ENCODE results near the gene EBI3. TPM values are rescaled to one million over a fixed set of nuclear protein-coding genes. Genes with fewer than 3 reads are reported as not detected.

The EBI3 gene
- total and polyA plus RNA-seq, 2 donors (not counting 1 experiment from before 2014, with no cell fraction given), result 11.9 to 15.6 TPM

DNA sequence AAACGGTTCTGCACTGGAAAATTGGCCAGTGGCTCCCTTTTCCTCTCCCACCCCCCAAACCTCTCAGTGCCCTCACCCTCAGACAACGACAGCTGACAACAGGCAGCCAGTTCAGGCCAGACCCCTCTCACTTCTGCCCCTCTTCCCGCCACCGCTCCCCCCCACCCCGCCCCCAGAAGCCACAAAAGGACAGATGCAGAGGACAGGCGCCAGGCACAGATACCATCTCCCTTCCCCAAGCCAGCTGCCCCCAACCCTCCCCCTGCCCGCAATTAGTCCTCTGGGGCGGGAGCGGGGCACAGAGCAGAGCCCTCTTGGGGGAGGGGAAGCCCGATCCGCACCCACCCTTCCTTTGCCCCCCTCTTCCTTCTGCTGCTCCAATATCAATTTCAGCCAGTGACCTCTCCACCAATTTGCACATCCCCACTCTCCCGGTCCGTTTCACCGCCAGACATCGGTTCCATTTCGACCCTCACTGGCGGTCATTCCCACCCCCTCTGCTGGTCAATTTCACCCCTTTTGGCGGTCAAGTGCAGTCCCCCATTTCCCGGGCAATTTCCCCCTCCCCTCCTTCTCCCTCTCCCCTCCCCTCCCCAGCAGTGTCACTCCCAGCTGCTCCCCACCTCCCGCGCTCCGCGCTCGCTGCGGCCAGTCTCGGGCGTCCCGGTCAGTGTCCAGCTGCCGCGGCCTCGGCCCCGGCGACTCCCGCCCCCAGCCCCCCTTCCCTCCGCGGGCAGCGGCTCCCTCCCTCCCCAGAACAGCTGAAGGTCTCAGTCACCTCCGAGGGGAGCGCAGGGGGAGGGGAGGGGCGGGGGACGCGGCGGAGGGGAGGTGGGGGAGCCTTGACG is 49.3 kb downstream of the EBI3 start, which contains the start of gene SHD:
Gene SHD, plus strand, starts transcription at position 848 of the 848 bp plus-strand sequence. CDS start 798 bp downstream, outside the sequence.
- H3K4me2 ChIP-seq (replicated peaks; ENCODE audit: low read depth, low read length, poor library complexity, severe bottlenecking), result peak within 1 kb of the TSS; percentile 38
- Mint-ChIP-seq H3K9me3 (ENCODE audit: insufficient read depth) (no peaks in the 10 kb centered on the region), H3K27me3 (peaks cover 10% of the 10 kb centered on the region), H3K4me1 (peaks cover 4% of the 10 kb centered on the region), H3K4me3 (peak within 1 kb of the TSS; percentile 16), H3K27ac (no peak within 1 kb of the TSS)
- H3K27me3 ChIP-seq (replicated peaks in 1 of 4; ENCODE audit: control extremely low read depth in 1 of 4, control insufficient read depth in 3 of 4, insufficient read depth in 4 of 4, low read length in 3 of 4), result peaks cover 0 to 21% (median 4%) of the 10 kb centered on the region in 4 experiments
- POLR2A ChIA-PET, result no interaction called here
- WGBS (ENCODE audit: insufficient coverage), result 3% methylated on average over 14 of the region's 44 CpGs
- ATAC-seq (ENCODE audit: low read depth) (no peak), DNase-seq (no peak)
- no peaks in the 10 kb centered on the region for H3K9me3 ChIP-seq (ENCODE audit: control extremely low read depth in 1 of 3, control insufficient read depth in 2 of 3, insufficient read depth in 1 of 3, low read length in 2 of 3)
- no peaks in the 10 kb centered on the region for H3K36me3 ChIP-seq (replicated peaks in 1 of 2; ENCODE audit: control extremely low read depth in 1 of 2, control insufficient read depth in 1 of 2, extremely low read depth in 1 of 2, insufficient read depth in 2 of 2, low read length in 1 of 2)
- no peaks in the 10 kb centered on the region for H3K79me2 ChIP-seq (ENCODE audit: control insufficient read depth, insufficient read depth, low read length)
- intact Hi-C loops (cut with micrococcal nuclease), result no loop called here
- no peak within 1 kb of the TSS for H3K9ac ChIP-seq (ENCODE audit: low read length)
- no peak within 1 kb of the TSS for H3K27ac ChIP-seq (ENCODE audit: low read length in 2 of 2)
- TF ChIP-seq, protein P1, sequence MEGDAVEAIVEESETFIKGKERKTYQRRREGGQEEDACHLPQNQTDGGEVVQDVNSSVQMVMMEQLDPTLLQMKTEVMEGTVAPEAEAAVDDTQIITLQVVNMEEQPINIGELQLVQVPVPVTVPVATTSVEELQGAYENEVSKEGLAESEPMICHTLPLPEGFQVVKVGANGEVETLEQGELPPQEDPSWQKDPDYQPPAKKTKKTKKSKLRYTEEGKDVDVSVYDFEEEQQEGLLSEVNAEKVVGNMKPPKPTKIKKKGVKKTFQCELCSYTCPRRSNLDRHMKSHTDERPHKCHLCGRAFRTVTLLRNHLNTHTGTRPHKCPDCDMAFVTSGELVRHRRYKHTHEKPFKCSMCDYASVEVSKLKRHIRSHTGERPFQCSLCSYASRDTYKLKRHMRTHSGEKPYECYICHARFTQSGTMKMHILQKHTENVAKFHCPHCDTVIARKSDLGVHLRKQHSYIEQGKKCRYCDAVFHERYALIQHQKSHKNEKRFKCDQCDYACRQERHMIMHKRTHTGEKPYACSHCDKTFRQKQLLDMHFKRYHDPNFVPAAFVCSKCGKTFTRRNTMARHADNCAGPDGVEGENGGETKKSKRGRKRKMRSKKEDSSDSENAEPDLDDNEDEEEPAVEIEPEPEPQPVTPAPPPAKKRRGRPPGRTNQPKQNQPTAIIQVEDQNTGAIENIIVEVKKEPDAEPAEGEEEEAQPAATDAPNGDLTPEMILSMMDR (IDR thresholded peaks at IDR 0.05), result no peak
- TF ChIP-seq EZH2 (IDR thresholded peaks at IDR 0.05; ENCODE audit: borderline replicate concordance, insufficient read depth, low read depth, low read length, poor library complexity, severe bottlenecking), result no peak
- H3K4me3 ChIP-seq (ENCODE audit: control extremely low read depth in 1 of 5, extremely low read depth in 1 of 5, insufficient read depth in 1 of 5, low read depth in 2 of 5, low read length in 4 of 5), result no peak within 1 kb of the TSS
- CTCF ChIA-PET, result no interaction called here
- no peaks in the 10 kb centered on the region for H4K20me1 ChIP-seq (ENCODE audit: control insufficient read depth, insufficient read depth, low read length, poor library complexity, severe bottlenecking)
- peaks cover 4 to 8% of the 10 kb centered on the region in 2 donors for H3K4me1 ChIP-seq (ENCODE audit: control insufficient read depth in 2 of 2, insufficient read depth in 2 of 2, low read length in 2 of 2)
- no peak within 1 kb of the TSS for H2AFZ ChIP-seq (ENCODE audit: insufficient read depth, low read depth, low read length, poor library complexity, severe bottlenecking)

DNA sequence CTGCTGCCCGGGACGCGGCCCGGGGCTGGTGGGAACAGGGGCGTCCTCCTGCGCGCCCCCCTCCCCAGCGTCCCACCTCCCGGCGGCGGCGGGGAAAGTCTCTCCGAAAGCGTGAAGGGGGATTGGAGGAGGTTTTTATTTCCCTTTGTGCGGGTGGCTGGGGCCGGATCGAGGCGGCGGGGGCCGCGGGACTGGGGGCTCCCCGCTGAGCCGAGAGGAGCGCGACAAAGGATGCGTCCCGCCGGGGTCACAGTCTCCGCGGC is 49.9 kb downstream of the EBI3 start:
- H3K4me1 ChIP-seq (ENCODE audit: control insufficient read depth in 2 of 2, insufficient read depth in 2 of 2, low read length in 2 of 2), result peaks cover 4 to 8% of the 10 kb centered on the region in 2 donors
- Mint-ChIP-seq H3K4me3 (no peak overlapping the region), H3K9me3 (ENCODE audit: insufficient read depth) (no peaks in the 10 kb centered on the region), H3K27ac (no peak overlapping the region), H3K4me1 (peaks cover 4% of the 10 kb centered on the region), H3K27me3 (peaks cover 10% of the 10 kb centered on the region)
- no peaks in the 10 kb centered on the region for H3K9me3 ChIP-seq (ENCODE audit: control extremely low read depth in 1 of 3, control insufficient read depth in 2 of 3, insufficient read depth in 1 of 3, low read length in 2 of 3)
- TF ChIP-seq, protein P1 (IDR thresholded peaks at IDR 0.05), result no peak
- TF ChIP-seq EZH2 (IDR thresholded peaks at IDR 0.05; ENCODE audit: borderline replicate concordance, insufficient read depth, low read depth, low read length, poor library complexity, severe bottlenecking), result no peak
- H3K4me3 ChIP-seq (ENCODE audit: control extremely low read depth in 1 of 5, extremely low read depth in 1 of 5, insufficient read depth in 1 of 5, low read depth in 2 of 5, low read length in 4 of 5), result no peak overlapping the region
- H4K20me1 ChIP-seq (ENCODE audit: control insufficient read depth, insufficient read depth, low read length, poor library complexity, severe bottlenecking), result no peaks in the 10 kb centered on the region
- H3K79me2 ChIP-seq (ENCODE audit: control insufficient read depth, insufficient read depth, low read length), result no peaks in the 10 kb centered on the region
- no peak overlapping the region for H3K27ac ChIP-seq (ENCODE audit: low read length in 2 of 2)
- H3K36me3 ChIP-seq (replicated peaks in 1 of 2; ENCODE audit: control extremely low read depth in 1 of 2, control insufficient read depth in 1 of 2, extremely low read depth in 1 of 2, insufficient read depth in 2 of 2, low read length in 1 of 2), result no peaks in the 10 kb centered on the region
- ChIA-PET POLR2A (no interaction called here), CTCF (no interaction called here)
- ATAC-seq (ENCODE audit: low read depth) (no peak), DNase-seq (no peak)
- WGBS (ENCODE audit: insufficient coverage), result 1% methylated on average over 16 of the region's 30 CpGs
- H2AFZ ChIP-seq (ENCODE audit: insufficient read depth, low read depth, low read length, poor library complexity, severe bottlenecking), result no peak overlapping the region
- H3K9ac ChIP-seq (ENCODE audit: low read length), result no peak overlapping the region
- peak overlapping the region; percentile 38 for H3K4me2 ChIP-seq (replicated peaks; ENCODE audit: low read depth, low read length, poor library complexity, severe bottlenecking)
- intact Hi-C loops (cut with micrococcal nuclease), result no loop called here
- H3K27me3 ChIP-seq (replicated peaks in 1 of 4; ENCODE audit: control extremely low read depth in 1 of 4, control insufficient read depth in 3 of 4, insufficient read depth in 4 of 4, low read length in 3 of 4), result peaks cover 0 to 21% (median 4%) of the 10 kb centered on the region in 4 experiments
